HG03342 (cell line): ENCODE measurements around the gene MRGPRG.

Source experiments
- ATAC-seq: cut with Tn5 transposase; IDR thresholded peaks from one replicate; pipeline ENCODE4 v1.9.1; 2021; ENCODE audit warnings: mild to moderate bottlenecking, moderate library complexity; ENCODE audit not compliant: unreplicated experiment

MRGPRG gene

DNA sequence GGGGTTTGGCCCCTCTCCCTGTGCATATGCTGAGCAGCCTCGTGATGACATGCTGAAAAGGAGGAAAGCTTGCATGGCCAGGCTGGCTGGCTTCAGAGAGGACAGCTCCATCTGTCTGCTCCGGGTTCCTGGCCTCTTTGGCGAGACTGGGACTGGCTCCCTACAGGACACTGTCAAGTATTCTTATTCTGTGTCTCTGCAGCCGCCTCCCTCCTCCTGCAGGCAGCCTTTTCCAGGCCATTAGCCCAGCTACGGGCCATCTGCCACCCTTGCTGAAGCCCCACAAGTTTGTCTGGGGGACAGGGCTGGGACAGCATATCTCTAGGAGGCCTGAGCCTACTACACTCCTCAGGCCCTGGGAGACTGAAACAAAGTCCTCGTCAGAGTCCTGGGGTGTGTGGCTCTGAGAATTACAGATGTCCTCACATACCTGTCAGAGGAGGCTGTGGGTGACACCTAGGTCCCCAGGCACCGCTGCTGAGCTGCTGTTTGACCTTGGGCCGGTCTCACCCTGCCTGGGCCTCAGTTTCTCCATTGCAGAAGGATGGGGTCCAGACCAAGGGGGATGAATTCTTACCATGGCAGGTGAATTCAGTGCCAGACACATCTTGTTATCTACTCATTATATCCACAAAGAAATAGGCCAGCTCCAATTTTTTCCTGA, 11.0 kb downstream of the MRGPRG start:
- ATAC-seq = no peak

GRCh38 chr11:3206922-3207204, 11.8 kb downstream of the MRGPRG start:
- no peak for ATAC-seq

GRCh38 chr11:3206156-3206921, 12.3 kb downstream of the MRGPRG start:
- ATAC-seq = no peak

DNA sequence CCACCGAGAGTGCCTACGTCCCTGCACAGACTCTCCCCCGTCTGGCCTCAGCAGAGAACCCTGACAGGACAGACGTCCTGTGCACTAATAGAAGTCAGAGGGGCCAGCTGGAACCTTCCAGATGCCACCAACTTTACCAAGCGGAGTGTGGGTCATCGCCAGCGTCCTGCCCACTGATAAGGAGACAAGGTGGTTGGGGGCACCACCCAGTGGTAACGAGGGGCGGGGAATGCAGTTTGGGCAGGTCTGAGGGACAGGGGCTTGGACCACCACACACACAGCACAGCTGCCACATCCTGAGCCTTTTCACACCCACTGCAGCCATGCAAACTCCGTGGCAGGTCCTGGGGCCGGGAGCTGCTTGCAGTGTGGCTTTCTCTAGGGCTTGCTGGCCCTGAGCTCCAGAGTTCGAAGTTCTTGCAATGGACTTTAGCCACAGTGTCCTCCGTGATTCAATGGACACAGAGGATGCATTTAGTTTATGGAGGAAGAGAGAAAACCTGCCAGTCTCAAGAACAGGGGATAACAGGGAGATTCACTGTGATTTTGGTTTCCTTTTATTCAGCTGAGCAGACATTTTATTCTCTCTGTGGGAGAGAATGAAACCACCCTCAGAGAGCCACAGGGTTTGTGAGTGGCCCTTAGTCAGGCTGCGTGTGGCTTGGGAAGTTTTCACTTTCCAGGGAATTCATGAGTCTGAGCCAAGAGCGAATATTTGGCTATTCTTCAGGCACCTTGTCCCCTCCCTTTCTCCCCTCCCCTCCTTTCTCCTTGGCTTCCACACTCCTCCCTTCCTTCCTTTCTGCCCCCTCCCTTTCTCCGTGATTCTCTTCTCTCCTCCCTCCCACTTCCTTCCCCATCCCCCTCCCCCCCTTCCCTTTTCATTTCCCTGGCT, 13.1 kb downstream of the MRGPRG start:
- ATAC-seq = no peak

DNA sequence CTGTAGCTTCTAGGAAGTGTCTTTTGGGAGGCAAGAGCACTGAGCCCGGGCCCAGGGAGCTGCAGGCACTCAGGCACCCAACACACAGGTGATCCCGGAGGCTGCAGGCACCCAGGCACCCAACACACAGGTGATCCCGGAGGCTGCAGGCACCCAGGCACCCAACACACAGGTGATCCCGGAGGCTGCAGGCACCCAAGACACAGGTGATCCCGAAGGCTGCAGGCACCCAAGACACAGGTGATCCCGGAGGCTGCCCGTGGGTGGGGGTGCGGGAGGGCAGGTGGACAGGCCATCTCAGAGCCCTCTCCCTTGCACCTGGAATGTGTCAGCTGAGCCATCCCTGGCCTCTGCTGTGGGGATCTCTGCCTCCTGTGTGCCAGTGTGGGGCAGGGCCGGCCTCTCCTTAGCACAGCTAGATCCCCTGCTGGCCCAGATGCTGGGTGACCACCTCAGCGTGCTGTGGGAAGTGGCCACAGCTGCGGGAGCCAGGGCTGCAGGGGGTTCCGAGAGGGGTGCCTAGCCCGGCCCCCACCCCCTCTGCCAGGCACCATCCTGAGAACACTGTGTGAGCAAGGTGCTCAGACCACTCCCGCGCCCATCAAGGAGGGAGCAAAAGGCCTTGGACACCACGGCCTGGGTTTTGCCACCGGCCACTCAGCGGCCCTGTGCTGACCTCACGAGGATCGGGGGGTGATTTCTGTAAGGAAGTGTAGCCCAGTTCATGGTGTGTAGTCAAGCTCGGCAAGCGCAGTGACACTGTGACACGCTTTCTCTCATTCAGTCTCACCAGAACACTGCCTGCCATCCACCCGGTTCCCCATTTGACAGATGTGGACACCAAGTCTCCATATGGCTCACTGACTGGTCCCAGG, 14.2 kb downstream of the MRGPRG start:
- no peak for ATAC-seq

- no peak for ATAC-seq
Measured at GRCh38 chr11:3203221-3204043, 15.2 kb downstream of the MRGPRG start.

DNA sequence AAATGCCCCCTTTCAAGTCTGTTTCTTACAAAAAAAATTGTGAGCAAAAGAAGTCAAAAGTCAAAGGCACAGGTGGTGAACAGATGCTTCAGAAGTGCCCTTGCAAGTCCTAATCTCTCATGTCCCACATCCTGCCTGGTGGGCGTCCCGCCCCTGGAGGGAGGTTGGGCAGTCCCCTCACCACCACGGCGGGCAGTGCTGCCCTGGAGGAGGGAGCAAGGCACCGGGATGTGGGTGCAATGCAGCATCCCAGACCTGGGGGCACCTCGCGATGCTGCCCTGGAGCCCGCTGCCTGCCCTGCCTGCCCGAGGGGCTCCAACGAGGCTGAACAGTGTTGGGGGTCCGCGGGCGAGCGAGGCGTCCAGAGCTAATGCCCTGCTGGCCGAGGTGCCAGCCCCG, 15.9 kb downstream of the MRGPRG start:
- ATAC-seq = no peak

DNA sequence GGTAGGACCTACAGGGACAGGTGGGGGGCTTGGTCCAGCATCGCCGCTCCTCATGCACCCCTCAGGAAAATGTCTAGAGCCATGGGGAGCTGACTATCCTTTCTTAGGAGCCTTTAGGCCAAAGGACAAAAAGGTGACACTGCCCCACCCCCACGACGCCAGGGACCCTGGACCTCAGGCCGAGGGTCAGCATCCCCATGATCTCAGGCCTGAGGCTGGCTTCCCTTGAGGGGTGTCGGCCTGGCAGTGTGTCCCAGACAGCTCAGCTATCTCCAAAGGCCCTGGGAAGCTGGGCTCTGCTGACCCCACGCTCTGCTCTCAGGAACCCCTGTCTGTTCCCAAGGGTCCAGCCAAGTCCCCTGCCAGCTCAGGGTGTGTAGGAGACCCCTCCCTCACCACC, 16.3 kb downstream of the MRGPRG start:
- no peak for ATAC-seq

- ATAC-seq = no peak
Measured at GRCh38 chr11:3201677-3202181, 16.9 kb downstream of the MRGPRG start.

DNA sequence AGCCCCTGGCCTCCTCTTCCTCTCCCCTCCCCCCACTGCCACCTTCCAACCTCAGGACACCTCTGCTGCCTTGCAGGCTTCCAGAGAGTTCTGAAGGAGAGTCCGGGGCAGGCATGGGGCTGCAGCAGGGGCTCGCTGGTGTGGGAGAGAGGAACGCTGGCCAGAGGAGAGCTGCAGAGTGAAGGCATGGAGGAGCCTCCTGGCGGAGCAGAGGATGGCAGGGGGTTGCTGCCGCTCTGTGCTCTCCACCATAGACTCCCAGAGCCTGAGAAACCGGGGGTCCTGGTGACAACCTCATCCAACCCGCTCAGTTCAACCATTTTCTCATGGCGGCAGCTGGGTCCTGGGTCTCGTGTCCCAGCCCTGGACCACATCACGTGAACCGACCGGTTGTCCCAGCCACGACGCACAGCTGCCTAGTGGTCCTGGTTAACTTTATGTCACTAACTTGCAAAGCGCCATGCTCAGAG, 17.5 kb downstream of the MRGPRG start:
- no peak for ATAC-seq

GRCh38 chr11:3200388-3201111, 18.1 kb downstream of the MRGPRG start:
- no peak for ATAC-seq

- no peak for ATAC-seq
Measured at GRCh38 chr11:3199537-3200295, 18.9 kb downstream of the MRGPRG start.

DNA sequence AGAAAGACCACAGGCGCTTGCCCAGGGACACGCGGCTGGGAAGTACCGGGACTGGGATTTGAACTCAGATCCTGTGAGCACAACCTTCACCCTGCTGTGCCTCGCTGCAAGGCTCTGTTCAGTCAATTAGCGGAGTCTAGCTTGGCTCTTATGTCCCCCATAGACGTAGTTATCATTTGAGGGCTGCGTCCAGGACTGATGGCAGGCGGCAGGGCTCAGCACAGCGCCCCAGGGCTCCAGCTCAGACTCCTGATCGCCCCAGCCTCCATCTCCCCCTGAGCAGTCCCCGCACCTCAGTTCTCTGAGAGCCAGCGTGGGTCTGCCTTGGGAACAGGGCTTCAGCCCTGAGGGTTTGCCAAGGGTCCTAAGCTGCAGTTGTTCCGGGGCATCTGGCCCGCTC, 19.8 kb downstream of the MRGPRG start:
- ATAC-seq = no peak

GRCh38 chr11:3197878-3198528, 20.6 kb downstream of the MRGPRG start:
- no peak for ATAC-seq

- ATAC-seq = no peak
Measured at GRCh38 chr11:3197044-3197695, 21.4 kb downstream of the MRGPRG start.

DNA sequence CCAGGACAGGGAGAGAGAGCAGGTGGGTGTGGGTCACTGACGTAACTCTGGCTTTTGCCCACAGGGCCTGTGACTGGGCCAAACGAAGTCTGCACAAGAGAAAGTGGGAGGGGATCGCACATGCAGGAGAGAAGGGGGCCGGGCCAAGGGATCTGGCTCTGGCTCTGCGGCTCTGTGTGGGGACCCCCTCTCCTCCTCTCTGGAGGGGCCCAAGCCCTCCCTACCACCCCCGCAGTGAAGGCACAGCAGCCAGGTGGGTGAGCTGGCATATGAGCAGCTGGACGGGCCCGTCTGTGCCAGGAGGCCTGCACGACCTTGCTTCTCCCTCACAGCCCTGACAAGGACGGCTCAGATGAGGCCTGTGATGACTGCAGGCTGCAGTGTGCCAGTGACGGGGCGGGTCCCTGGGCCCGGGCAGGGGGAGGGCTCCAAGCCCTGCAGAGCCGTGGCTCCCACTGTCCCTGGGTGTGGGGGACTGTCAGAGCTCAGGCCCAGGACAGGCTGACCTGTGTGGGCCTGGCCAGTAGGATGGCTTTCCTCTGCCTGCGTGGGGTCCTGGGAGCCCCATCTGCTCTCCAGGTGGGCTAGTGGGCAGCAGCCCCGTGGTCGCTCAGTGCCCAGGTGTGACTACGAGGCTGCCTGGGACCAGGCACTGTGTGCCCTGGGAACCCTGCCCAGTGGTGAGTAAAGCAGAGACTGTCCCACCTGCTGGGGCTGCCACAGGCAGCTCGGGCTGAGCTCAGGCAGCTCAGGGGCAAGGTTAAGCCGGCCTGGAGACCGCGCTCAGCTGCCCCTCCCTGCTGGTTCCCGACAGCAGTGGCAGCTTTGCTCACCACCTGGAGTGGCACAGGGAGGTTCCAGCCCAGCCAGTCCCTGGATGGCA, 22.2 kb downstream of the MRGPRG start:
- no peak for ATAC-seq
